Fibroblast of lung (primary cell): Measurements from ENCODE around the gene MYBPH. TPM values are rescaled to one million over a fixed set of nuclear protein-coding genes. Genes with fewer than 3 reads are reported as not detected.

Source experiments
- DNase-seq, 2 donors: peaks; one replicate each; pipeline versions ENCODE4 v3.0.0 to v3.0.0-alpha.2; 2010; ENCODE audit warnings: low read depth in 2 of 2
- H2AFZ ChIP-seq: 2 replicates; pipeline ENCODE4 v1.5.1; 2012; ENCODE audit warnings: low read length, control low read depth, inconsistent platforms
- H3K27ac ChIP-seq: 2 replicates; pipeline ENCODE4 v1.5.1; 2011; ENCODE audit warnings: low read length, control low read depth; ENCODE audit not compliant: insufficient read depth
- H3K27me3 ChIP-seq: 2 replicates; pipeline ENCODE4 v1.5.1; 2011; ENCODE audit warnings: mild to moderate bottlenecking, low read length; ENCODE audit not compliant: control insufficient read depth, insufficient read depth
- H3K36me3 ChIP-seq: 2 replicates; pipeline ENCODE4 v1.5.1; 2011; ENCODE audit warnings: low read length; ENCODE audit not compliant: control insufficient read depth, insufficient read depth
- H3K4me1 ChIP-seq: 2 replicates; pipeline ENCODE4 v1.5.1; 2011; ENCODE audit warnings: low read length; ENCODE audit not compliant: control insufficient read depth, insufficient read depth; ENCODE audit errors: extremely low read depth
- H3K4me2 ChIP-seq: 2 replicates; pipeline ENCODE4 v1.5.1; 2011; ENCODE audit warnings: low read length, control low read depth; ENCODE audit not compliant: insufficient read depth; ENCODE audit errors: extremely low read depth
- H3K4me3 ChIP-seq, 4 experiments: fragments of 200-600 bp in 1 of 4; sonication (generic) in 1 of 4; replicated peaks in 1 of 4; 2 replicates each; pipeline ENCODE4 v1.5.1; 2011 to 2016; ENCODE audit warnings: low read length in 4 of 4, low read depth in 3 of 4, mild to moderate bottlenecking in 3 of 4, control low read depth in 2 of 4, inconsistent platforms in 1 of 4, mixed read lengths in 1 of 4; ENCODE audit not compliant: insufficient read depth in 1 of 4; ENCODE audit errors: control extremely low read depth in 1 of 4
- H3K79me2 ChIP-seq: 2 replicates; pipeline ENCODE4 v1.5.1; 2012; ENCODE audit warnings: mild to moderate bottlenecking, low read length, inconsistent platforms; ENCODE audit not compliant: control insufficient read depth, insufficient read depth
- H3K9ac ChIP-seq: 2 replicates; pipeline ENCODE4 v1.5.1; 2011; ENCODE audit warnings: mild to moderate bottlenecking, low read length, control low read depth; ENCODE audit not compliant: insufficient read depth
- H3K9me3 ChIP-seq: 2 replicates; pipeline ENCODE4 v1.5.1; 2012; ENCODE audit warnings: low read depth, low read length; ENCODE audit not compliant: control insufficient read depth, insufficient read depth
- H4K20me1 ChIP-seq: 2 replicates; pipeline ENCODE4 v1.5.1; 2011; ENCODE audit warnings: low read length; ENCODE audit not compliant: control insufficient read depth, insufficient read depth; ENCODE audit errors: extremely low read depth
- CTCF ChIP-seq, 2 donors: IDR thresholded peaks in 1 of 2; conservative IDR thresholded peaks in 1 of 2; 1 replicate in 1 of 2; 2 replicates in 1 of 2; pipeline ENCODE4 v1.5.1; 2011 to 2012; ENCODE audit warnings: low read length in 2 of 2, control low read depth in 1 of 2, inconsistent platforms in 1 of 2, low read depth in 1 of 2, mild to moderate bottlenecking in 1 of 2
- EZH2 ChIP-seq: IDR thresholded peaks from 2 replicates; pipeline ENCODE4 v1.5.1; 2012; ENCODE audit warnings: low read length, control low read depth, mild to moderate bottlenecking; ENCODE audit errors: missing control alignments
- polyA plus RNA-seq, 2 donors: library from polyadenylated mRNA; depleted of rRNA in 1 of 2; stranded (reverse) in 1 of 2; unstranded in 1 of 2; fragments of >200 nt; gene quantifications; 2 replicates each; pipeline ENCODE4 v1.2.1, GENCODE V29; 2011 to 2012; ENCODE audit warnings: missing spikeins in 1 of 2
- total RNA-seq: library from RNA; depleted of rRNA; stranded (reverse); fragments of >200 nt; gene quantifications from 2 replicates; pipeline ENCODE4 v1.2.1, GENCODE V29; 2014

The MYBPH gene
- total and polyA plus RNA-seq, 2 donors (not counting 1 experiment from before 2014, with no cell fraction given): 0.17 to 5.5 TPM

GRCh38 chr1:203126151-203126865 lies 49.3 kb downstream of the MYBPH start:
- peaks cover 4% of the 10 kb centered on the region for H3K4me1 ChIP-seq
- H3K27me3 ChIP-seq: peaks cover 33% of the 10 kb centered on the region
- H3K9ac ChIP-seq: no peak overlapping the region
- H3K36me3 ChIP-seq: no peaks in the 10 kb centered on the region
- H2AFZ ChIP-seq: no peak overlapping the region
- no peak overlapping the region for H3K4me3 ChIP-seq
- H3K27ac ChIP-seq: no peak overlapping the region
- no peaks in the 10 kb centered on the region for H4K20me1 ChIP-seq
- H3K4me2 ChIP-seq: no peak overlapping the region
- H3K9me3 ChIP-seq: no peaks in the 10 kb centered on the region
- no peak for TF ChIP-seq EZH2
- peak; percentile 40 to 57 for TF ChIP-seq CTCF (conservative IDR thresholded peaks at IDR 0.05 in 1 of 2, IDR thresholded peaks at IDR 0.05 in 1 of 2; ENCODE audit: low read depth in 1 of 2, low read length in 2 of 2)
- no peaks in the 10 kb centered on the region for H3K79me2 ChIP-seq
- DNase-seq: peak; percentile 14 to 40

DNA sequence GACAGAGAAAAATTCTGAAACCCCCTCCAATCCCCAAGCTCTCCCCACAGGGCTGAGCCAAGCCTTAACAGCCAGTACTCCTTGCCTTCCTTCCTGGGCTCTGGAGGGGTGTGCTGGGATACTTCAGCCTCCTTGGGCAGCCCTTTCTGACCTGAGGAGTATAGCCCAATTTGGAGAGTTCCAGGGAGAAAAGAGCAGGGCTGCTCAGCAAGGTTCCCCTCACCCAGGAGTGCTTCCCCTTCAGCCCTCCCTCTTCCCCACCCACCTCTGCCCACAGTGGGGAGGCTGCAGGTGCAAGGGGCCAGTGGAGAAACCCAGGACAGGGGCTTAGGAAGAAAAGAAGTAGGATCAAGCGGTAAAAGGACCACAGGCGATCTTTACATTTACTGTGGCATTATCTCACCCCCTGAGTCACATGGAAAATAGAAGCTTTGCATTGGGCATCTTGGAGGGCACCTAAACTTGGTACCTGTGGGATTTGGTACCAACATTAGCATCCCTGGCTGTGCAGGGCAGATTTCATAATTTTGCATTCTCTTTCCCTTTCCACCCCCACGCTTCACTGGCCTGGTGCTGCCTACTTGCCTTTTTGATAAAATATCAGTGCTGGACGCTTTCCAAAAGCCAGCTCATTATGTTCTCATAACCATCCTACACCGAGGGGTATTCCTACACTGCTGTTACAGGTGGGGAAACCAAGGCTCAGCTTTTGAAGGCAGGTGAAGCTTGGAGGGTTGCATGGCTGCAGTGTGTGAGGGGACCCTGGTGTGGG lies 50.9 kb downstream of the MYBPH start:
- Histone ChIP-seq H3K4me1 (peaks cover 4% of the 10 kb centered on the region), H2AFZ (no peak overlapping the region), H3K27me3 (peaks cover 39% of the 10 kb centered on the region), H3K9me3 (no peaks in the 10 kb centered on the region), H3K4me3 (no peak overlapping the region), H3K27ac (no peak overlapping the region), H4K20me1 (no peaks in the 10 kb centered on the region), H3K36me3 (no peaks in the 10 kb centered on the region), H3K9ac (no peak overlapping the region), H3K4me2 (no peak overlapping the region), H3K79me2 (no peaks in the 10 kb centered on the region)
- TF ChIP-seq CTCF (conservative IDR thresholded peaks at IDR 0.05 in 1 of 2, IDR thresholded peaks at IDR 0.05 in 1 of 2; ENCODE audit: low read depth in 1 of 2, low read length in 2 of 2) (no peak), EZH2 (no peak)
- DNase-seq: peak in 1 of 2 donors; percentile 21

DNA sequence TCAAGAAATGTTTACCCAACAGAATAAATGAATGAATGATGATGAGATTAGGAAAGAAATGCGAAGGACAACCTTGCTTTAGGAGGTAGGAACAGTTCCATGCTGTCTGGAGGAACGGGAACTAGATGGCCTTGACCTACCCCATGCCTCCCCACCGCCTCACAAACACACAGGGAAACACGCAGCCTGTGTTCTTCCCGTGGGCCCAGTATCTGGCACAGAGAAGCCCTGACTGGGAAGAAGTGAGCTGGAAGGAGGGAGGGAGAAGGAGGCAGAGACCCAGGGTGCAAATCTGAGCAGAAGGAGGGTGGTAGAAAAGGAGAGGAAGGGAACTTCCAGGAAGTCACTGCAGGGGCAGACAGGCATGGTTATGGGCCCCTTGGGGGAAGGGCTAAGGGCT lies 51.6 kb downstream of the MYBPH start:
- Histone ChIP-seq H3K9ac (no peak overlapping the region), H3K9me3 (no peaks in the 10 kb centered on the region), H3K27me3 (peaks cover 42% of the 10 kb centered on the region), H3K27ac (no peak overlapping the region), H3K4me1 (peaks cover 4% of the 10 kb centered on the region), H3K4me3 (no peak overlapping the region), H3K79me2 (no peaks in the 10 kb centered on the region), H3K4me2 (no peak overlapping the region), H4K20me1 (no peaks in the 10 kb centered on the region), H2AFZ (no peak overlapping the region), H3K36me3 (no peaks in the 10 kb centered on the region)
- TF ChIP-seq CTCF (conservative IDR thresholded peaks at IDR 0.05 in 1 of 2, IDR thresholded peaks at IDR 0.05 in 1 of 2; ENCODE audit: low read depth in 1 of 2, low read length in 2 of 2): no peak
- no peak for TF ChIP-seq EZH2
- no peak for DNase-seq
